Fibroblast of lung (primary cell): ENCODE results near the gene REC114. TPM values are rescaled to one million over a fixed set of nuclear protein-coding genes. Genes with fewer than 3 reads are reported as not detected.

Experiments
- DNase-seq, 2 donors: peaks; one replicate each; pipeline versions ENCODE4 v3.0.0 to v3.0.0-alpha.2; 2010; ENCODE audit warnings: low read depth in 2 of 2
- H2AFZ ChIP-seq: 2 replicates; pipeline ENCODE4 v1.5.1; 2012; ENCODE audit warnings: low read length, control low read depth, inconsistent platforms
- H3K27ac ChIP-seq: 2 replicates; pipeline ENCODE4 v1.5.1; 2011; ENCODE audit warnings: low read length, control low read depth; ENCODE audit not compliant: insufficient read depth
- H3K27me3 ChIP-seq: 2 replicates; pipeline ENCODE4 v1.5.1; 2011; ENCODE audit warnings: mild to moderate bottlenecking, low read length; ENCODE audit not compliant: control insufficient read depth, insufficient read depth
- H3K36me3 ChIP-seq: 2 replicates; pipeline ENCODE4 v1.5.1; 2011; ENCODE audit warnings: low read length; ENCODE audit not compliant: control insufficient read depth, insufficient read depth
- H3K4me1 ChIP-seq: 2 replicates; pipeline ENCODE4 v1.5.1; 2011; ENCODE audit warnings: low read length; ENCODE audit not compliant: control insufficient read depth, insufficient read depth; ENCODE audit errors: extremely low read depth
- H3K4me2 ChIP-seq: 2 replicates; pipeline ENCODE4 v1.5.1; 2011; ENCODE audit warnings: low read length, control low read depth; ENCODE audit not compliant: insufficient read depth; ENCODE audit errors: extremely low read depth
- H3K4me3 ChIP-seq, 4 experiments: fragments of 200-600 bp in 1 of 4; sonication (generic) in 1 of 4; replicated peaks in 1 of 4; 2 replicates each; pipeline ENCODE4 v1.5.1; 2011 to 2016; ENCODE audit warnings: low read length in 4 of 4, low read depth in 3 of 4, mild to moderate bottlenecking in 3 of 4, control low read depth in 2 of 4, inconsistent platforms in 1 of 4, mixed read lengths in 1 of 4; ENCODE audit not compliant: insufficient read depth in 1 of 4; ENCODE audit errors: control extremely low read depth in 1 of 4
- H3K79me2 ChIP-seq: 2 replicates; pipeline ENCODE4 v1.5.1; 2012; ENCODE audit warnings: mild to moderate bottlenecking, low read length, inconsistent platforms; ENCODE audit not compliant: control insufficient read depth, insufficient read depth
- H3K9ac ChIP-seq: 2 replicates; pipeline ENCODE4 v1.5.1; 2011; ENCODE audit warnings: mild to moderate bottlenecking, low read length, control low read depth; ENCODE audit not compliant: insufficient read depth
- H3K9me3 ChIP-seq: 2 replicates; pipeline ENCODE4 v1.5.1; 2012; ENCODE audit warnings: low read depth, low read length; ENCODE audit not compliant: control insufficient read depth, insufficient read depth
- H4K20me1 ChIP-seq: 2 replicates; pipeline ENCODE4 v1.5.1; 2011; ENCODE audit warnings: low read length; ENCODE audit not compliant: control insufficient read depth, insufficient read depth; ENCODE audit errors: extremely low read depth
- CTCF ChIP-seq, 2 donors: IDR thresholded peaks in 1 of 2; conservative IDR thresholded peaks in 1 of 2; 1 replicate in 1 of 2; 2 replicates in 1 of 2; pipeline ENCODE4 v1.5.1; 2011 to 2012; ENCODE audit warnings: low read length in 2 of 2, control low read depth in 1 of 2, inconsistent platforms in 1 of 2, low read depth in 1 of 2, mild to moderate bottlenecking in 1 of 2
- EZH2 ChIP-seq: IDR thresholded peaks from 2 replicates; pipeline ENCODE4 v1.5.1; 2012; ENCODE audit warnings: low read length, control low read depth, mild to moderate bottlenecking; ENCODE audit errors: missing control alignments
- polyA plus RNA-seq, 2 donors: library from polyadenylated mRNA; depleted of rRNA in 1 of 2; stranded (reverse) in 1 of 2; unstranded in 1 of 2; fragments of >200 nt; gene quantifications; 2 replicates each; pipeline ENCODE4 v1.2.1, GENCODE V29; 2011 to 2012; ENCODE audit warnings: missing spikeins in 1 of 2
- total RNA-seq: library from RNA; depleted of rRNA; stranded (reverse); fragments of >200 nt; gene quantifications from 2 replicates; pipeline ENCODE4 v1.2.1, GENCODE V29; 2014

REC114 gene
- total and polyA plus RNA-seq, 2 donors (not counting 1 experiment from before 2014, with no cell fraction given), result not detected

GRCh38 chr15:73555080-73555479, 112.1 kb downstream of the REC114 start:
- Histone ChIP-seq H3K4me2 (no peak overlapping the region), H2AFZ (no peak overlapping the region), H3K9ac (no peak overlapping the region), H3K4me1 (peaks cover 2% of the 10 kb centered on the region), H3K36me3 (peaks cover 2% of the 10 kb centered on the region), H3K79me2 (no peaks in the 10 kb centered on the region), H3K4me3 (no peak overlapping the region), H4K20me1 (no peaks in the 10 kb centered on the region), H3K27me3 (no peaks in the 10 kb centered on the region), H3K27ac (no peak overlapping the region), H3K9me3 (no peaks in the 10 kb centered on the region)
- TF ChIP-seq EZH2 (no peak), CTCF (conservative IDR thresholded peaks at IDR 0.05 in 1 of 2, IDR thresholded peaks at IDR 0.05 in 1 of 2; ENCODE audit: low read depth in 1 of 2, low read length in 2 of 2) (no peak)
- DNase-seq, result no peak

GRCh38 chr15:73558529-73558928, 115.6 kb downstream of the REC114 start:
- no peak for DNase-seq
- Histone ChIP-seq H3K4me2 (no peak overlapping the region), H3K36me3 (peaks cover 4% of the 10 kb centered on the region), H3K27ac (no peak overlapping the region), H3K9ac (no peak overlapping the region), H3K4me3 (no peak overlapping the region), H3K27me3 (no peaks in the 10 kb centered on the region), H3K9me3 (no peaks in the 10 kb centered on the region), H3K79me2 (no peaks in the 10 kb centered on the region), H4K20me1 (no peaks in the 10 kb centered on the region), H2AFZ (no peak overlapping the region), H3K4me1 (no peaks in the 10 kb centered on the region)
- no peak for TF ChIP-seq EZH2

- Histone ChIP-seq H3K9me3 (no peaks in the 10 kb centered on the region), H3K4me2 (no peak overlapping the region), H3K27me3 (no peaks in the 10 kb centered on the region), H3K36me3 (peaks cover 2% of the 10 kb centered on the region), H3K9ac (no peak overlapping the region), H3K27ac (no peak overlapping the region), H3K4me1 (no peaks in the 10 kb centered on the region), H3K4me3 (no peak overlapping the region), H2AFZ (no peak overlapping the region), H3K79me2 (no peaks in the 10 kb centered on the region), H4K20me1 (no peaks in the 10 kb centered on the region)
- DNase-seq, result peak; percentile 54 to 90
- TF ChIP-seq EZH2 (no peak), CTCF (conservative IDR thresholded peaks at IDR 0.05 in 1 of 2, IDR thresholded peaks at IDR 0.05 in 1 of 2; ENCODE audit: low read depth in 1 of 2, low read length in 2 of 2) (peak; percentile 41 to 45)
Measured at GRCh38 chr15:73560501-73561117, 117.6 kb downstream of the REC114 start.
